ENCODE results near the gene KIAA1328. TPM values are rescaled to one million over a fixed set of nuclear protein-coding genes. Genes with fewer than 3 reads are reported as not detected.

The KIAA1328 gene
- total RNA-seq, 1 donor from 2014 or later: 8.6 TPM

- intact Hi-C loops (cut with micrococcal nuclease): loop anchor here (10.0 kb wide), 1 partner anchor 423 kb away; no protein-coding TSS in a partner anchor
Observed at GRCh38 chr18:36821681-36822080, 7.2 kb upstream of the KIAA1328 start.

- intact Hi-C loops (cut with micrococcal nuclease): loop anchor here (5.0 to 10.0 kb wide), 3 partner anchors 419 to 1583 kb away; partner anchors contain the start of genes GALNT1 and ZNF397
Observed at GRCh38 chr18:36825526-36825925, 3.4 kb upstream of the KIAA1328 start.

GRCh38 chr18:36826556-36826955 is 2.4 kb upstream of the KIAA1328 start:
- intact Hi-C loops (cut with micrococcal nuclease): loop anchor here (5.0 to 10.0 kb wide), 3 partner anchors 418 to 1584 kb away; partner anchors contain the start of genes GALNT1 and ZNF397

- intact Hi-C loops (cut with micrococcal nuclease): loop anchor here (1.0 to 10.0 kb wide), 6 partner anchors 23 to 1785 kb away; partner anchors contain the start of genes GALNT1, RPRD1A and ZNF397
Observed at GRCh38 chr18:36828157-36828629, 734 bp upstream of the KIAA1328 start.

- intact Hi-C loops (cut with micrococcal nuclease): loop anchor here (1.0 to 10.0 kb wide), 9 partner anchors 20 to 1787 kb away; partner anchors contain the start of genes ELP2, GALNT1, INO80C and RMP24
Observed at GRCh38 chr18:36829362-36830157, 633 bp downstream of the KIAA1328 start.

GRCh38 chr18:36830158-36830495 is 1.2 kb downstream of the KIAA1328 start:
- intact Hi-C loops (cut with micrococcal nuclease): no loop called here

- intact Hi-C loops (cut with micrococcal nuclease): no loop called here
Observed at GRCh38 chr18:36831139-36831538, 2.2 kb downstream of the KIAA1328 start.

GRCh38 chr18:36833120-36833519 is 4.2 kb downstream of the KIAA1328 start:
- intact Hi-C loops (cut with micrococcal nuclease): no loop called here

GRCh38 chr18:36835927-36836326 is 7.0 kb downstream of the KIAA1328 start:
- intact Hi-C loops (cut with micrococcal nuclease): no loop called here

- intact Hi-C loops (cut with micrococcal nuclease): no loop called here
Observed at GRCh38 chr18:36839835-36840234, 10.9 kb downstream of the KIAA1328 start.

GRCh38 chr18:36843199-36843598 is 14.3 kb downstream of the KIAA1328 start:
- intact Hi-C loops (cut with micrococcal nuclease): no loop called here

GRCh38 chr18:36843784-36844183 is 14.9 kb downstream of the KIAA1328 start:
- intact Hi-C loops (cut with micrococcal nuclease): no loop called here

GRCh38 chr18:36848609-36849008 is 19.7 kb downstream of the KIAA1328 start:
- intact Hi-C loops (cut with micrococcal nuclease): no loop called here

- intact Hi-C loops (cut with micrococcal nuclease): loop anchor here (2.0 kb wide), 1 partner anchor 21 kb away; the partner anchor contains the start of genes KIAA1328 and TPGS2
Observed at GRCh38 chr18:36849288-36850006, 20.5 kb downstream of the KIAA1328 start.

- intact Hi-C loops (cut with micrococcal nuclease): loop anchor here (2.0 kb wide), 1 partner anchor 22 kb away; the partner anchor contains the start of genes KIAA1328 and TPGS2
Observed at GRCh38 chr18:36850527-36851201, 21.7 kb downstream of the KIAA1328 start.

GRCh38 chr18:36851202-36851590 is 22.3 kb downstream of the KIAA1328 start:
- intact Hi-C loops (cut with micrococcal nuclease): loop anchor here (2.0 kb wide), 1 partner anchor 22 kb away; the partner anchor contains the start of genes KIAA1328 and TPGS2

- intact Hi-C loops (cut with micrococcal nuclease): no loop called here
Observed at GRCh38 chr18:36856815-36857214, 27.9 kb downstream of the KIAA1328 start.

- intact Hi-C loops (cut with micrococcal nuclease): no loop called here
Observed at GRCh38 chr18:36862182-36862581, 33.3 kb downstream of the KIAA1328 start.

- intact Hi-C loops (cut with micrococcal nuclease): no loop called here
Observed at GRCh38 chr18:36867056-36867455, 38.1 kb downstream of the KIAA1328 start.

GRCh38 chr18:36871801-36872200 is 42.9 kb downstream of the KIAA1328 start:
- intact Hi-C loops (cut with micrococcal nuclease): no loop called here

- intact Hi-C loops (cut with micrococcal nuclease): no loop called here
Observed at GRCh38 chr18:36872329-36872728, 43.4 kb downstream of the KIAA1328 start.

Measured in T-helper 1 cell treated with Interleukin-12 subunit alpha and Interleukin-12 subunit beta and Interleukin-4 antibody, amounts not matched to agents 30 ng/mL and 1 ng/mL, for 36 hours (primary cell).